Loucy (cell line): ENCODE data around the gene LHFPL4.

ENCODE experiments used
- CTCF ChIP-seq: fragments of 200-600 bp; sonication (generic); conservative IDR thresholded peaks from 2 replicates; pipeline ENCODE4 v1.5.1; 2014; ENCODE audit warnings: mild to moderate bottlenecking, antibody characterized with exemption, low read length
- EZH2phosphoT487 ChIP-seq: fragments of 200-600 bp; IDR thresholded peaks from 2 replicates; pipeline ENCODE4 v1.6.1; 2018; ENCODE audit warnings: antibody characterized with exemption, mild to moderate bottlenecking, moderate library complexity, borderline replicate concordance

DNA sequence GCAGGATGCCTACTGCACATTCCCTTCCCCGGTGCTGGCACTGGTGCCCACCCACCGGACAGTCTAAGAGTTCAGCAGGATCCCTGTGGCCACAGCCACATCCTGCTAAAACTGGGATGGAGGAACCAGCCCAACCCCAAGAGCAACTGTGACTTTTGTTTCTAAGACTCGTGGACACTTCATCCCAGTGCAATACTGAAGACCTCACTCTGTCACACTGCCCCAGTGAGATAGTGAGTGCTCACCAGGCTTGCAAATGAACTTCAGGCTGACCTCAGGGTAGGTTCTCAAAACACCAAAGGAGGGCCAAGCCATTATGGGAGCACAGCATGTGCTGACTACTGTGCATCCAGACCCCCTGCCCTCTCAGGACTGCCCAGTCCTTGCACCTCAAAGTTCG, 49.0 kb upstream of the LHFPL4 start:
- no peak for TF ChIP-seq CTCF
- no peak for TF ChIP-seq EZH2phosphoT487
